22Rv1 (cell line): ENCODE data around the gene TM2D3.

Source experiments
- CTCF ChIP-seq: fragments of 450-650 bp; IDR thresholded peaks from 2 replicates; pipeline ENCODE4 v1.5.1; 2017; ENCODE audit warnings: mild to moderate bottlenecking
- ZFX ChIP-seq: fragments of 450-650 bp; IDR thresholded peaks from 2 replicates; pipeline ENCODE4 v1.6.1; 2017; ENCODE audit warnings: antibody characterized with exemption, borderline replicate concordance

- TF ChIP-seq CTCF: no peak
- TF ChIP-seq ZFX: no peak
Observed at GRCh38 chr15:101689901-101690300, 37.7 kb upstream of the TM2D3 start.
